H9 (cell line): ENCODE data around the gene DOCK2. TPM values are rescaled to one million over a fixed set of nuclear protein-coding genes. Genes with fewer than 3 reads are reported as not detected.
A peak's percentile ranks its signal among the peaks of the same experiment; 100 is the strongest.

Experiments
- DNase-seq: peaks from one replicate; pipeline ENCODE4 v3.0.0-alpha.2; 2017
- H2AFZ ChIP-seq: one replicate; pipeline ENCODE4 v1.6.1; 2013; ENCODE audit warnings: mild to moderate bottlenecking, low read length, control low read depth, moderate library complexity
- H2AK5ac ChIP-seq: 2 replicates; pipeline ENCODE4 v1.6.1; 2013; ENCODE audit warnings: low read length, control low read depth, mixed read lengths; ENCODE audit not compliant: insufficient read length
- H2BK120ac ChIP-seq: one replicate; pipeline ENCODE4 v1.6.1; 2013; ENCODE audit warnings: low read depth, mild to moderate bottlenecking, low read length, control low read depth, inconsistent platforms; ENCODE audit not compliant: poor library complexity, severe bottlenecking
- H2BK12ac ChIP-seq: 2 replicates; pipeline ENCODE4 v1.6.1; 2013; ENCODE audit warnings: low read length, control low read depth, mixed read lengths, low read depth; ENCODE audit not compliant: insufficient read length
- H2BK15ac ChIP-seq: 2 replicates; pipeline ENCODE4 v1.6.1; 2013; ENCODE audit warnings: low read depth, low read length, control low read depth
- H2BK20ac ChIP-seq: one replicate; pipeline ENCODE4 v1.6.1; 2013; ENCODE audit warnings: low read depth, mild to moderate bottlenecking, low read length, control low read depth, inconsistent platforms; ENCODE audit not compliant: poor library complexity, severe bottlenecking
- H2BK5ac ChIP-seq: 2 replicates; pipeline ENCODE4 v1.6.1; 2013; ENCODE audit warnings: low read length, control low read depth, mixed read lengths; ENCODE audit not compliant: insufficient read length
- H3K14ac ChIP-seq: 2 replicates; pipeline ENCODE4 v1.6.1; 2013; ENCODE audit warnings: low read length, control low read depth; ENCODE audit not compliant: insufficient read depth
- H3K18ac ChIP-seq: 2 replicates; pipeline ENCODE4 v1.6.1; 2013; ENCODE audit warnings: low read depth, mild to moderate bottlenecking, mixed read lengths, low read length, control low read depth; ENCODE audit not compliant: insufficient read length
- H3K23ac ChIP-seq: 2 replicates; pipeline ENCODE4 v1.6.1; 2013; ENCODE audit warnings: low read length, control low read depth, mixed read lengths, low read depth; ENCODE audit not compliant: insufficient read length
- H3K23me2 ChIP-seq: 2 replicates; pipeline ENCODE4 v1.6.1; 2013; ENCODE audit warnings: low read depth, mild to moderate bottlenecking, mixed read lengths, low read length, control low read depth; ENCODE audit not compliant: insufficient read length, poor library complexity, severe bottlenecking
- H3K27ac ChIP-seq: 2 replicates; pipeline ENCODE4 v1.5.1; 2013; ENCODE audit warnings: low read length, control low read depth, mixed read lengths, low read depth; ENCODE audit not compliant: insufficient read length
- H3K27me3 ChIP-seq: 2 replicates; pipeline ENCODE4 v1.6.1; 2013; ENCODE audit warnings: low read length, control low read depth, inconsistent platforms; ENCODE audit not compliant: insufficient read depth
- H3K4ac ChIP-seq: 2 replicates; pipeline ENCODE4 v1.6.1; 2013; ENCODE audit warnings: low read depth, mild to moderate bottlenecking, control low read depth, inconsistent platforms, low read length, moderate library complexity
- H3K4me1 ChIP-seq: 2 replicates; pipeline ENCODE4 v1.6.1; 2013; ENCODE audit warnings: low read length, control low read depth, inconsistent platforms; ENCODE audit not compliant: insufficient read depth
- H3K4me2 ChIP-seq: 2 replicates; pipeline ENCODE4 v1.6.1; 2013; ENCODE audit warnings: low read length, control low read depth, mixed read lengths; ENCODE audit not compliant: insufficient read length, insufficient read depth
- H3K56ac ChIP-seq: 2 replicates; pipeline ENCODE4 v1.6.1; 2013; ENCODE audit warnings: low read depth, mild to moderate bottlenecking, mixed read lengths, low read length, control low read depth; ENCODE audit not compliant: insufficient read length
- H3K79me1 ChIP-seq: 2 replicates; pipeline ENCODE4 v1.6.1; 2013; ENCODE audit warnings: low read depth, mild to moderate bottlenecking, moderate library complexity, low read length, control low read depth, inconsistent platforms; ENCODE audit not compliant: insufficient read depth, poor library complexity, severe bottlenecking
- H3K79me2 ChIP-seq: 2 replicates; pipeline ENCODE4 v1.6.1; 2013; ENCODE audit warnings: low read length, control low read depth, inconsistent platforms; ENCODE audit not compliant: insufficient read depth
- H3K9ac ChIP-seq: 2 replicates; pipeline ENCODE4 v1.6.1; 2013; ENCODE audit warnings: low read length, control low read depth, mixed read lengths; ENCODE audit not compliant: insufficient read length; ENCODE audit errors: extremely low read depth
- H3K9me3 ChIP-seq: one replicate; pipeline ENCODE4 v1.6.1; 2013; ENCODE audit warnings: low read depth, low read length, inconsistent platforms; ENCODE audit not compliant: control insufficient read depth
- H3T11ph ChIP-seq: one replicate; pipeline ENCODE4 v1.6.1; 2013; ENCODE audit warnings: mild to moderate bottlenecking, low read length, control low read depth, inconsistent platforms
- H4K20me1 ChIP-seq: one replicate; pipeline ENCODE4 v1.6.1; 2013; ENCODE audit not compliant: control insufficient read depth, insufficient read length, insufficient read depth
- H4K5ac ChIP-seq: 2 replicates; pipeline ENCODE4 v1.6.1; 2013; ENCODE audit warnings: low read depth, mild to moderate bottlenecking, mixed read lengths, low read length, control low read depth; ENCODE audit not compliant: insufficient read length
- H4K8ac ChIP-seq: replicated peaks from 2 replicates; pipeline ENCODE4 v1.6.1; 2013; ENCODE audit warnings: low read length, control low read depth, mixed read lengths, low read depth; ENCODE audit not compliant: insufficient read length
- H4K91ac ChIP-seq: 2 replicates; pipeline ENCODE4 v1.6.1; 2013; ENCODE audit warnings: low read depth, mild to moderate bottlenecking, moderate library complexity, mixed read lengths, low read length, control low read depth; ENCODE audit not compliant: insufficient read length
- H3K27ac Mint-ChIP-seq, 3 experiments: 2 replicates in 2 of 3; 3 replicates in 1 of 3; pipeline ENCODE4 v1.8.0; 2020 to 2021; ENCODE audit warnings: mixed read lengths in 3 of 3, mild to moderate bottlenecking in 1 of 3, moderate library complexity in 1 of 3
- H3K27me3 Mint-ChIP-seq: 2 replicates; pipeline ENCODE4 v1.8.0; 2021; ENCODE audit warnings: low read depth, mild to moderate bottlenecking, moderate library complexity, mixed read lengths
- H3K36me3 Mint-ChIP-seq, 3 experiments: 2 replicates in 2 of 3; 3 replicates in 1 of 3; pipeline ENCODE4 v1.8.0; 2020 to 2021; ENCODE audit warnings: low read depth in 3 of 3, mixed read lengths in 3 of 3; ENCODE audit not compliant: insufficient read depth in 1 of 3
- H3K4me1 Mint-ChIP-seq, 2 experiments: 2 replicates each; pipeline ENCODE4 v1.8.0; 2020; ENCODE audit warnings: mixed read lengths in 2 of 2
- H3K4me3 Mint-ChIP-seq, 2 experiments: 2 replicates in 1 of 2; 3 replicates in 1 of 2; pipeline ENCODE4 v1.8.0; 2020 to 2021; ENCODE audit warnings: mild to moderate bottlenecking in 2 of 2, mixed read lengths in 2 of 2, moderate library complexity in 1 of 2
- H3K9me3 Mint-ChIP-seq, 2 experiments: 2 replicates in 1 of 2; 3 replicates in 1 of 2; pipeline ENCODE4 v1.8.0; 2020; ENCODE audit warnings: mild to moderate bottlenecking in 2 of 2, mixed read lengths in 2 of 2, moderate library complexity in 1 of 2
- CTCF ChIP-seq: fragments of 200-600 bp; sonication (generic); conservative IDR thresholded peaks from 3 replicates; pipeline ENCODE4 v1.8.0; 2021; ENCODE audit warnings: antibody characterized with exemption, mild to moderate bottlenecking
- WGBS: extraction: QIAGEN DNeasy Blood & Tissue Kit; methylation state at CpG from one replicate; pipeline ENCODE4 v1.1.7; 2013; ENCODE audit warnings: missing lambda C conversion rate, low lambda C conversion rate, mixed read lengths; ENCODE audit not compliant: insufficient read length; ENCODE audit errors: extremely low coverage; 5-methylcytosine and 5-hydroxymethylcytosine counted together
- total RNA-seq: library from RNA; stranded (reverse); gene quantifications from 2 replicates; pipeline ENCODE4 v1.2.1, GENCODE V29; 2021

Gene DOCK2
- total RNA-seq, 1 experiment from 2014 or later = 7.8 TPM

- Histone ChIP-seq H2BK120ac (no peak overlapping the region), H4K5ac (no peak overlapping the region), H4K8ac (no peak overlapping the region), H3K79me1 (no peaks in the 10 kb centered on the region), H3K14ac (peak overlapping the region; percentile 37; the same call in 1 of the 2 replicates), H2BK5ac (no peak overlapping the region), H3K9ac (no peak overlapping the region), H3K23me2 (no peaks in the 10 kb centered on the region), H3K27ac (no peak overlapping the region), H3K23ac (no peak overlapping the region), H3K4ac (no peak overlapping the region), H2BK20ac (no peak overlapping the region), H3K18ac (no peak overlapping the region), H3K79me2 (no peaks in the 10 kb centered on the region), H3K56ac (no peak overlapping the region), H3K4me1 (peaks cover 4% of the 10 kb centered on the region; the same call in 1 of the 2 replicates), H2AK5ac (no peak overlapping the region), H2BK15ac (no peak overlapping the region), H3K9me3 (no peaks in the 10 kb centered on the region), H2AFZ (no peak overlapping the region), H4K20me1 (no peaks in the 10 kb centered on the region), H4K91ac (no peak overlapping the region), H3T11ph (no peak overlapping the region), H2BK12ac (no peak overlapping the region), H3K27me3 (no peaks in the 10 kb centered on the region), H3K4me2 (no peak overlapping the region)
- peak; percentile 36 for DNase-seq
- WGBS = no CpG with 5 or more reads among the region's 3 CpGs
- Mint-ChIP-seq H3K27ac (peak overlapping the region in 2 of 3 experiments; percentile 13 to 63; a peak in 4 of 7 replicates), H3K4me3 (no peak overlapping the region; a peak in 2 of 5 replicates), H3K9me3 (peaks cover 2 to 4% of the 10 kb centered on the region in 2 experiments; a peak in 4 of 5 replicates), H3K4me1 (peaks cover 24 to 27% of the 10 kb centered on the region in 2 experiments), H3K36me3 (no peaks in the 10 kb centered on the region), H3K27me3 (peaks cover 6% of the 10 kb centered on the region)
- no peak for TF ChIP-seq CTCF
Measured at GRCh38 chr5:169945831-169946261, 308.8 kb downstream of the DOCK2 start.
